Neural progenitor cell (in vitro differentiated cells): ENCODE data around the gene SPOCD1.
"Not testable (repeated sequence)": the region's sequence is repeated elsewhere in the genome, so short reads cannot be mapped to it uniquely, and the experiment has no call there.

ENCODE experiments used
- EZH2 ChIP-seq: fragments of 200-600 bp; sonication (generic); IDR thresholded peaks from 2 replicates; pipeline ENCODE4 v1.6.1; 2017; ENCODE audit warnings: antibody characterized with exemption, mild to moderate bottlenecking, moderate library complexity
- EZH2phosphoT487 ChIP-seq: fragments of 200-600 bp; sonication (generic); IDR thresholded peaks from 2 replicates; pipeline ENCODE4 v1.6.1; 2017; ENCODE audit warnings: antibody characterized with exemption
- TF ChIP-seq, protein P1 (sequence below): fragments of 200-600 bp; sonication (generic); IDR thresholded peaks from 2 replicates; pipeline ENCODE4 v1.5.1; 2017; ENCODE audit warnings: antibody characterized with exemption, mild to moderate bottlenecking

DNA sequence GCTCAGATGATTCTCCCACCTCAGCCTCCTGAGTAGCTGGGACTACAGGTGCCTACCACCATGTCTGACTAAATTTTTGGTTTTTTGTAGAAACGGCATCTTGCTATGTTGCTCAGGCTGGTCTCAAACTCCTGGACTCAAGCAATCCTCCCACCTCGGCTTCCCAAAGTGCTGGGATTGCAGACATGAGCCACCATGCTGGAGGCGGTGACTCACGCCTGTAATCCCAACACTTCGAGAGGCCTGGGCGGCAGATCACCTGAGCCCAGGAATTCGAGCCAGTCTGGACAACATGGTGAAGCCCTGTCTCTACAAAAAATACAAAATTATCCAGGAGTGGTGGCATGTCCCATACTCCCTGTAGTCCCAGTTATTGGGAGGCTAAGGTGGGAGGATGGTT lies 4.4 kb upstream of the SPOCD1 start:
- TF ChIP-seq, protein P1, sequence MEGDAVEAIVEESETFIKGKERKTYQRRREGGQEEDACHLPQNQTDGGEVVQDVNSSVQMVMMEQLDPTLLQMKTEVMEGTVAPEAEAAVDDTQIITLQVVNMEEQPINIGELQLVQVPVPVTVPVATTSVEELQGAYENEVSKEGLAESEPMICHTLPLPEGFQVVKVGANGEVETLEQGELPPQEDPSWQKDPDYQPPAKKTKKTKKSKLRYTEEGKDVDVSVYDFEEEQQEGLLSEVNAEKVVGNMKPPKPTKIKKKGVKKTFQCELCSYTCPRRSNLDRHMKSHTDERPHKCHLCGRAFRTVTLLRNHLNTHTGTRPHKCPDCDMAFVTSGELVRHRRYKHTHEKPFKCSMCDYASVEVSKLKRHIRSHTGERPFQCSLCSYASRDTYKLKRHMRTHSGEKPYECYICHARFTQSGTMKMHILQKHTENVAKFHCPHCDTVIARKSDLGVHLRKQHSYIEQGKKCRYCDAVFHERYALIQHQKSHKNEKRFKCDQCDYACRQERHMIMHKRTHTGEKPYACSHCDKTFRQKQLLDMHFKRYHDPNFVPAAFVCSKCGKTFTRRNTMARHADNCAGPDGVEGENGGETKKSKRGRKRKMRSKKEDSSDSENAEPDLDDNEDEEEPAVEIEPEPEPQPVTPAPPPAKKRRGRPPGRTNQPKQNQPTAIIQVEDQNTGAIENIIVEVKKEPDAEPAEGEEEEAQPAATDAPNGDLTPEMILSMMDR = not testable (repeated sequence)
- TF ChIP-seq EZH2phosphoT487, EZH2: not testable (repeated sequence)
